ENCODE measurements around the gene GORASP1.

Gene GORASP1

GRCh38 chr3:39107388-39108199 is at the start of gene GORASP1, which contains the start of gene TTC21A:
Gene GORASP1, minus strand, starts transcription at chr3:39107627. Its CDS starts 86 bp downstream, at chr3:39107541.
Gene TTC21A, plus strand, starts transcription at chr3:39107680. Its CDS starts 158 bp downstream, at chr3:39107838.
- peak; percentile 33 for DNase-seq

GRCh38 chr3:39156421-39156820 is 49.0 kb upstream of the GORASP1 start:
- no peak for DNase-seq

- DNase-seq, result no peak
Measured at GRCh38 chr3:39154280-39155021, 47.0 kb upstream of the GORASP1 start.

GRCh38 chr3:39153977-39154279 is 46.5 kb upstream of the GORASP1 start:
- DNase-seq, result no peak

- DNase-seq, result no peak
Measured at GRCh38 chr3:39150803-39151631, 43.6 kb upstream of the GORASP1 start.

- peak; percentile 23 for DNase-seq
Measured at GRCh38 chr3:39150148-39150802, 42.8 kb upstream of the GORASP1 start.

GRCh38 chr3:39149498-39150147 is 42.2 kb upstream of the GORASP1 start:
- no peak for DNase-seq

- DNase-seq, result no peak
Measured at GRCh38 chr3:39149059-39149455, 41.6 kb upstream of the GORASP1 start.

- peak; percentile 52 for DNase-seq
Measured at GRCh38 chr3:39148435-39149058, 41.1 kb upstream of the GORASP1 start.

GRCh38 chr3:39147711-39148434 is 40.4 kb upstream of the GORASP1 start:
- no peak for DNase-seq

- DNase-seq, result peak; percentile 83
Measured at GRCh38 chr3:39146611-39147591, 39.5 kb upstream of the GORASP1 start.

- no peak for DNase-seq
Measured at GRCh38 chr3:39146083-39146501, 38.7 kb upstream of the GORASP1 start.

- DNase-seq, result no peak
Measured at GRCh38 chr3:39144748-39145380, 37.4 kb upstream of the GORASP1 start.

- no peak for DNase-seq
Measured at GRCh38 chr3:39144095-39144747, 36.8 kb upstream of the GORASP1 start.

- no peak for DNase-seq
Measured at GRCh38 chr3:39143051-39143885, 35.8 kb upstream of the GORASP1 start.

- DNase-seq, result no peak
Measured at GRCh38 chr3:39142067-39142466, 34.6 kb upstream of the GORASP1 start.

GRCh38 chr3:39141171-39141995 is 34.0 kb upstream of the GORASP1 start:
- no peak for DNase-seq
